Breast epithelium (tissue), 3 donors: ENCODE data around the gene CDCP2.

ENCODE experiments used
- CTCF ChIP-seq, 3 donors: fragments of 450-650 bp; IDR thresholded peaks; one replicate each; pipeline ENCODE4 v1.5.1; 2016 to 2017; ENCODE audit warnings: antibody characterized with exemption in 3 of 3, mild to moderate bottlenecking in 3 of 3, moderate library complexity in 3 of 3
- POLR2AphosphoS5 ChIP-seq, 3 donors: sonication (generic); formaldehyde crosslinking; IDR thresholded peaks; one replicate each; pipeline ENCODE4 v1.6.1; 2017; ENCODE audit warnings: antibody characterized with exemption in 3 of 3

- TF ChIP-seq CTCF (IDR thresholded peaks at IDR 0.05) (no peak), POLR2AphosphoS5 (IDR thresholded peaks at IDR 0.05) (no peak)
These were observed 17.2 kb downstream of the CDCP2 start for GRCh38 chr1:54135436-54136120.
